Measurements from ENCODE around the gene GFRA4. TPM values are rescaled to one million over a fixed set of nuclear protein-coding genes. Genes with fewer than 3 reads are reported as not detected.

The GFRA4 gene
- total RNA-seq, 1 experiment from 2014 or later: not detected

DNA sequence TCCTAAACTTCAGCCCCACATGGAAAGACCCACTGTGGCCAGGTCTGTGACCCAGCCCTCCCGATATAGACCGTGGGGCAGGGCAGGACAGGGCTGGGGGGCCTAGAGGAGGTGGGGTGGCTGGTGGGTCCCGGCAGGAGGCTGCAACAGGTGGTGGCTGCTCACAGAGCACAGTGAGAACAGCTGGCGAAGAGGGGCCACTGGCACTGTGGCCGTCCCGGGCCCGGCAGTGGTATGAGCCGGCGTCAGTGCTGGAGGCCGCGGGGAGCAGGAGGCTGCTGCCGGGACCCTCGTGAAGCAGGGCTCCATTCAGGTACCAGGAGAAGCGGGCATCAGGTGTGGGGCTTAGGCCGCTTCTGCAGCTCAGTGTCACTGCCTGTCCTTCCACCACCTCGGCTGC lies 35.8 kb upstream of the GFRA4 start:
- ChIA-PET POLR2A (no interaction called here), CTCF (interaction anchor here (3.1 kb wide), 1 partner anchor 12 kb away, joined by 16 read pairs; no protein-coding TSS in a partner anchor), RAD21 (ENCODE audit: low non-redundant PET in 1 of 2, low total read pairs in 2 of 2, uncharacterized antibody in 2 of 2, unreplicated experiment in 2 of 2) (no interaction called here)
- ATAC-seq (no peak), DNase-seq (ENCODE audit: low read depth, low spot score) (no peak)
- H3K27ac ChIP-seq (ENCODE audit: low read depth, low read length): no peak overlapping the region
- no peak overlapping the region for H3K4me3 ChIP-seq (replicated peaks in 1 of 2; ENCODE audit: low read depth in 1 of 2, low read length in 2 of 2)
- TF ChIP-seq ZFX (IDR thresholded peaks at IDR 0.05) (no peak), ZNF274 (IDR thresholded peaks at IDR 0.05; ENCODE audit: low read depth, low read length) (no peak), TCF7L2 (IDR thresholded peaks at IDR 0.05; ENCODE audit: borderline replicate concordance, extremely low read depth, insufficient read depth, insufficient read length) (no peak)
- TF ChIP-seq, protein P1, sequence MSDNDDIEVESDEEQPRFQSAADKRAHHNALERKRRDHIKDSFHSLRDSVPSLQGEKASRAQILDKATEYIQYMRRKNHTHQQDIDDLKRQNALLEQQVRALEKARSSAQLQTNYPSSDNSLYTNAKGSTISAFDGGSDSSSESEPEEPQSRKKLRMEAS (IDR thresholded peaks at IDR 0.05): no peak
- intact Hi-C loops (cut with micrococcal nuclease): no loop called here
- H3K4me2 ChIP-seq (ENCODE audit: low read length): no peak overlapping the region
- no peak overlapping the region for H2AFZ ChIP-seq (ENCODE audit: low read depth, low read length, poor library complexity, severe bottlenecking)
- H3K9me3 ChIP-seq (ENCODE audit: control insufficient read depth in 1 of 2, insufficient read depth in 1 of 2, low read depth in 1 of 2, low read length in 2 of 2): no peaks in the 10 kb centered on the region; a peak in 1 of 4 replicates
- no peaks in the 10 kb centered on the region for H3K27me3 ChIP-seq (ENCODE audit: insufficient read depth, low read length)
- H3K4me1 ChIP-seq (ENCODE audit: control insufficient read depth in 1 of 2, insufficient read depth in 2 of 2, low read length in 2 of 2): no peaks in the 10 kb centered on the region
- no TSS peak for BruUV-seq (replicated peaks)
- no peaks in the 10 kb centered on the region for H3K79me2 ChIP-seq (ENCODE audit: insufficient read depth, low read length)
- H3K36me3 ChIP-seq (ENCODE audit: control insufficient read depth in 1 of 2, insufficient read depth in 2 of 2, low read length in 2 of 2): no peaks in the 10 kb centered on the region
- no peaks in the 10 kb centered on the region for H4K20me1 ChIP-seq (ENCODE audit: insufficient read depth)
- H3K9ac ChIP-seq (ENCODE audit: low read length): no peak overlapping the region
- no peaks in the 10 kb centered on the region for H3K9me2 ChIP-seq (ENCODE audit: insufficient read depth)

DNA sequence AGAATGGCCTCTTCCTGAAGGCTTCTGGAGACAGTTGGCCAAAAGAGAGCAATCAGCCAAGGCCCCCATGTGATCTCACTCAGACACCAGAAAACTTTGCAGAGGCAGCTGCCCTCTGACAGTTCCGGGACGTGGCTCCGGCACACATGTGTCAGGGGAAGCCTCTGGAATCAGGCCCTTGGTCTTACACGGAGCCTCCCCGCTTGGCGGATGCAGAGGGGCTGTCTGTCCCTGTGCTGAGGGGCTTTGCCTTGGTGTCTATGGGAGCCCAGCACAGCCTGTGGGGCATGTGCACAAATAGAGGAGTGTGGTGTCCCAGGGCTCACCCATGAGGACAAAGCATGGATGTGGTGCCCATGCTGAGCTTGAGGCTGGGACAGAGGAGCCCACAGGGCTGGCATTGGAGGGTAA lies 35.4 kb upstream of the GFRA4 start:
- H3K9ac ChIP-seq (ENCODE audit: low read length): no peak overlapping the region
- DNase-seq (ENCODE audit: low read depth, low spot score) (no peak), ATAC-seq (no peak)
- H2AFZ ChIP-seq (ENCODE audit: low read depth, low read length, poor library complexity, severe bottlenecking): no peak overlapping the region
- no peak overlapping the region for H3K4me3 ChIP-seq (replicated peaks in 1 of 2; ENCODE audit: low read depth in 1 of 2, low read length in 2 of 2)
- no peaks in the 10 kb centered on the region for H4K20me1 ChIP-seq (ENCODE audit: insufficient read depth)
- H3K9me2 ChIP-seq (ENCODE audit: insufficient read depth): no peaks in the 10 kb centered on the region
- no peak overlapping the region for H3K4me2 ChIP-seq (ENCODE audit: low read length)
- RAD21 ChIA-PET (ENCODE audit: low non-redundant PET in 1 of 2, low total read pairs in 2 of 2, uncharacterized antibody in 2 of 2, unreplicated experiment in 2 of 2): no interaction called here
- H3K9me3 ChIP-seq (ENCODE audit: control insufficient read depth in 1 of 2, insufficient read depth in 1 of 2, low read depth in 1 of 2, low read length in 2 of 2): no peaks in the 10 kb centered on the region; a peak in 1 of 4 replicates
- no peak overlapping the region for H3K27ac ChIP-seq (ENCODE audit: low read depth, low read length)
- CTCF ChIA-PET: interaction anchor here (3.1 kb wide), 1 partner anchor 12 kb away, joined by 16 read pairs; no protein-coding TSS in a partner anchor
- H3K36me3 ChIP-seq (ENCODE audit: control insufficient read depth in 1 of 2, insufficient read depth in 2 of 2, low read length in 2 of 2): no peaks in the 10 kb centered on the region
- POLR2A ChIA-PET: no interaction called here
- no peaks in the 10 kb centered on the region for H3K4me1 ChIP-seq (ENCODE audit: control insufficient read depth in 1 of 2, insufficient read depth in 2 of 2, low read length in 2 of 2)
- no peaks in the 10 kb centered on the region for H3K27me3 ChIP-seq (ENCODE audit: insufficient read depth, low read length)
- no peaks in the 10 kb centered on the region for H3K79me2 ChIP-seq (ENCODE audit: insufficient read depth, low read length)
- intact Hi-C loops (cut with micrococcal nuclease): no loop called here
- no TSS peak for BruUV-seq (replicated peaks)
- TF ChIP-seq TCF7L2 (IDR thresholded peaks at IDR 0.05; ENCODE audit: borderline replicate concordance, extremely low read depth, insufficient read depth, insufficient read length): no peak
- no peak for TF ChIP-seq SP1 (IDR thresholded peaks at IDR 0.05; ENCODE audit: low read depth)
- no peak for TF ChIP-seq ELF1 (IDR thresholded peaks at IDR 0.05; ENCODE audit: borderline replicate concordance, low read depth)
- TF ChIP-seq POLR2A (IDR thresholded peaks at IDR 0.05; ENCODE audit: borderline replicate concordance, extremely low read depth, insufficient read depth, insufficient read length): no peak
- TF ChIP-seq, protein P1 (IDR thresholded peaks at IDR 0.05): no peak
- TF ChIP-seq POLR2AphosphoS5 (IDR thresholded peaks at IDR 0.05; ENCODE audit: low read depth, low read length): no peak
- no peak for TF ChIP-seq SIN3A (IDR thresholded peaks at IDR 0.05; ENCODE audit: low read depth)
- no peak for TF ChIP-seq CBX3 (IDR thresholded peaks at IDR 0.05; ENCODE audit: low read depth)
- no peak for TF ChIP-seq ZNF274 (IDR thresholded peaks at IDR 0.05; ENCODE audit: low read depth, low read length)
- TF ChIP-seq CEBPB (IDR thresholded peaks at IDR 0.05; ENCODE audit: low read depth): no peak
- TF ChIP-seq, protein P2, sequence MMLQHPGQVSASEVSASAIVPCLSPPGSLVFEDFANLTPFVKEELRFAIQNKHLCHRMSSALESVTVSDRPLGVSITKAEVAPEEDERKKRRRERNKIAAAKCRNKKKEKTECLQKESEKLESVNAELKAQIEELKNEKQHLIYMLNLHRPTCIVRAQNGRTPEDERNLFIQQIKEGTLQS (IDR thresholded peaks at IDR 0.05): no peak
- TF ChIP-seq CTCF (IDR thresholded peaks at IDR 0.05 in 2 of 3, conservative IDR thresholded peaks at IDR 0.05 in 1 of 3; ENCODE audit: borderline replicate concordance in 1 of 3, insufficient read depth in 1 of 3, low read depth in 2 of 3, low read length in 2 of 3): no peak
- TF ChIP-seq ZFX (IDR thresholded peaks at IDR 0.05): no peak
- TF ChIP-seq EZH2phosphoT487 (IDR thresholded peaks at IDR 0.05; ENCODE audit: borderline replicate concordance): no peak
- TF ChIP-seq FOSL1 (IDR thresholded peaks at IDR 0.05; ENCODE audit: low read depth): no peak
- TF ChIP-seq EGR1 (IDR thresholded peaks at IDR 0.05; ENCODE audit: low read depth): no peak
- TF ChIP-seq SRF (IDR thresholded peaks at IDR 0.05; ENCODE audit: low read depth): no peak
